GM19240 (cell line): Measurements from ENCODE around the gene SNF8.

Experiments used
- DNase-seq: peaks from one replicate; pipeline ENCODE4 v3.0.0; 2011; ENCODE audit warnings: low spot score; ENCODE audit not compliant: insufficient read length

The SNF8 gene

GRCh38 chr17:48892940-48893645, 51.5 kb downstream of the SNF8 start:
- DNase-seq, result no peak

DNA sequence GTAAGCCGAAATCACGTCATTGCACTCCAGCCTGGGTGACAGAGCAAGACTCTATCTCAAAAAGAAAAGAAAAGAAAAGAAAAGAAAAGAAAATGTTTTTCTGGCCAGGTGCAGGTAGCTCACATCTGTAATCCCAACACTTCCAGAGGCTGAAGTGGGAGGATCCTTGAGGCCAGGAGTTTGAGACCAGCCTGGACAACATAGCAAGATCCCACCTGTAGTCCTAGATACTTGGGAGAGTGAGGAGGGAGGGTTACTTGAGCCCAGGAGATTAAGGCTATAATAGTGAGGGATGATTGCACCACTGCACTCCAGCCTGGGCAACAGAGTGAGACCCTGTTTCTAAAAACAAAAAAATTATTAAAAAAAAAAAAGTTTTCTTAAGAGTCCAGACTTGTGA, 54.6 kb downstream of the SNF8 start:
- no peak for DNase-seq

DNA sequence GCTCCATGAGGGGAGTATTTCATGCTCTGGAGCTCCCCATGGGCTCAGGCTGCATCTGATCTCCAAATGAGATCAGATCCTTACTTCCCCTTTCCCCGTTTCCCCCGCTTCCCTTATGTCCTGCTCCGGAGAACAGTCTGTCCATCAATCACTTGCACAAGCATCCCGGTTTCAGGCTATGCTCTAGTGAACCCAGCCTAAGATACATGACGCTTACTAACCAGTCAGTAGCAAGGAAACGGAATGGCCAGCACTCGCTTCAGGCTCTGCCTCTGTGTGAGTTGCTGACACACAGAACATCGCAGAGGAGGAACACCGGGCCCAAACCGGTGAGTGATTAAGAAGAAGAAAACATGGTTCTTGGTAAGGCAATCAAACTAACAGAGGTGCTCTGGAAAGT, 61.5 kb downstream of the SNF8 start:
- no peak for DNase-seq

- no peak for DNase-seq
Measured at GRCh38 chr17:48882272-48882671, 62.4 kb downstream of the SNF8 start.
